ENCODE measurements around the gene REXO2. TPM values are rescaled to one million over a fixed set of nuclear protein-coding genes. Genes with fewer than 3 reads are reported as not detected.

Gene REXO2
- total RNA-seq, 6 experiments from 2014 or later, result 245 to 272 (median 255) TPM

- Mint-ChIP-seq H3K4me3 (no peak overlapping the region), H3K27me3 (ENCODE audit: insufficient read depth) (no peaks in the 10 kb centered on the region), H3K4me1 (ENCODE audit: low read depth) (no peaks in the 10 kb centered on the region), H3K9me3 (no peaks in the 10 kb centered on the region), H3K36me3 (ENCODE audit: low read depth) (no peaks in the 10 kb centered on the region), H3K27ac (no peak overlapping the region)
- DNase-seq, result no peak
- no peak for TF ChIP-seq CTCF (IDR thresholded peaks at IDR 0.05)
Observed at GRCh38 chr11:114496915-114497314, 57.6 kb downstream of the REXO2 start.

- no peak overlapping the region for H3K27ac Mint-ChIP-seq
- H3K4me3 Mint-ChIP-seq, result no peak overlapping the region
- DNase-seq, result no peak
- no peak for TF ChIP-seq CTCF (IDR thresholded peaks at IDR 0.05)
- peaks cover 2% of the 10 kb centered on the region; the same call in 1 of the 2 replicates for H3K27me3 Mint-ChIP-seq (ENCODE audit: insufficient read depth)
- no peaks in the 10 kb centered on the region for H3K36me3 Mint-ChIP-seq (ENCODE audit: low read depth)
- H3K9me3 Mint-ChIP-seq, result no peaks in the 10 kb centered on the region
- no peaks in the 10 kb centered on the region for H3K4me1 Mint-ChIP-seq (ENCODE audit: low read depth)
Observed at GRCh38 chr11:114499756-114500155, 60.5 kb downstream of the REXO2 start.

Other genes with a start within 250 kb of the REXO2 start
- 100 to 1,000 TPM; 191 to 264 (median 205) TPM for gene NNMT, start 143.1 kb upstream of the REXO2 start, total RNA-seq (2021; fragmentation: NEBNext Ultra II Directional; extraction: Animal tissue kit (Norgen Biotek cat#: 25700))
- gene C11orf71, start 39.0 kb upstream of the REXO2 start, total RNA-seq (2021; fragmentation: NEBNext Ultra II Directional; extraction: Animal tissue kit (Norgen Biotek cat#: 25700)), result 1 to 10 TPM; 2.4 to 3.8 (median 3.2) TPM
- gene RBM7, start 38.8 kb upstream of the REXO2 start, total RNA-seq (2021; fragmentation: NEBNext Ultra II Directional; extraction: Animal tissue kit (Norgen Biotek cat#: 25700)), result 10 to 100 TPM; 35.9 to 42.3 (median 39.2) TPM
- not detected for gene NXPE1, start 120.4 kb downstream of the REXO2 start, total RNA-seq (2021; fragmentation: NEBNext Ultra II Directional; extraction: Animal tissue kit (Norgen Biotek cat#: 25700))
- gene NXPE4, start 156.3 kb downstream of the REXO2 start, total RNA-seq (2021; fragmentation: NEBNext Ultra II Directional; extraction: Animal tissue kit (Norgen Biotek cat#: 25700)), result not detected
- not detected for gene NXPE2, start 239.1 kb downstream of the REXO2 start, total RNA-seq (2021; fragmentation: NEBNext Ultra II Directional; extraction: Animal tissue kit (Norgen Biotek cat#: 25700))